GM18526 (cell line): Measurements from ENCODE around the gene MTHFSD.

Experiments
- POLR2A ChIP-seq: IDR thresholded peaks from 3 replicates; pipeline ENCODE4 v1.6.1; 2011; ENCODE audit not compliant: insufficient read length; ENCODE audit errors: extremely low read depth

The MTHFSD gene

GRCh38 chr16:86587487-86587886, 32.5 kb upstream of the MTHFSD start:
- no peak for TF ChIP-seq POLR2A

- no peak for TF ChIP-seq POLR2A
These were observed 31.0 kb upstream of the MTHFSD start for GRCh38 chr16:86585821-86586611.

GRCh38 chr16:86584726-86585721, 30.0 kb upstream of the MTHFSD start:
- no peak for TF ChIP-seq POLR2A

- no peak for TF ChIP-seq POLR2A
These were observed 29.1 kb upstream of the MTHFSD start for GRCh38 chr16:86584071-86584685.

GRCh38 chr16:86581458-86581857, 26.4 kb upstream of the MTHFSD start:
- no peak for TF ChIP-seq POLR2A

GRCh38 chr16:86580791-86581170, 25.7 kb upstream of the MTHFSD start:
- no peak for TF ChIP-seq POLR2A

- no peak for TF ChIP-seq POLR2A
These were observed 25.2 kb upstream of the MTHFSD start for GRCh38 chr16:86580063-86580790.

- no peak for TF ChIP-seq POLR2A
These were observed 24.4 kb upstream of the MTHFSD start for GRCh38 chr16:86579268-86580062.

GRCh38 chr16:86578611-86579267, 23.7 kb upstream of the MTHFSD start:
- no peak for TF ChIP-seq POLR2A

GRCh38 chr16:86578061-86578599, 23.1 kb upstream of the MTHFSD start, which contains the start of gene FOXL1:
Gene FOXL1, plus strand, starts transcription at chr16:86578549. Its CDS starts 175 bp downstream, at chr16:86578724.
- TF ChIP-seq POLR2A = no peak

GRCh38 chr16:86577314-86577971, 22.4 kb upstream of the MTHFSD start:
- TF ChIP-seq POLR2A = no peak

- TF ChIP-seq POLR2A = no peak
These were observed 21.7 kb upstream of the MTHFSD start for GRCh38 chr16:86576591-86577313.
